Measurements from ENCODE around the gene TMEM218. TPM values are rescaled to one million over a fixed set of nuclear protein-coding genes. Genes with fewer than 3 reads are reported as not detected.

Gene TMEM218
- total and polyA plus RNA-seq, 10 of the 15 experiments (the other 5 are each of a cell fraction or from before 2014, with no cell fraction given), result 11.2 to 50.3 (median 28.8) TPM

DNA sequence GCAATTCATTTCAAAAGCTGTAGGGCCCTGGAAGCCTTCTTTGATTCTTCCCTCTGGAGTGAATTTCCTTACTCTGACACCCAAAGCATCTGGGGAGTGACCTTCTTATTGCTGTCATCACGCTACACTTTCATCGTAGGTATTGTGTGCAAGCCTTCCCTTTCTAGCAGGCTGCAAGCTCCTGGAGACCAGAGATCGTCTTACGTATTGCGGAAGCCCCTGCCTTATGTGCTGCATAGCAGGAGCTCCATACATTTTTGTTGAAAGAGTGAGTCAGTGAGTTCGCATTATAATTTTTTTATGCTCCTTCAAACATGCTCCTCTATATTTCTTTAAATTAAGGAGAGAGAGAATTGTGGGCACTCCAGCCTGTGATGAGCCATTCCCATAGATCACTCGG, 21.2 kb upstream of the TMEM218 start:
- TF ChIP-seq FOXM1 (IDR thresholded peaks at IDR 0.05; ENCODE audit: low read depth, low read length) (no peak), SPI1 (IDR thresholded peaks at IDR 0.05; ENCODE audit: borderline replicate concordance, insufficient read depth, low read depth, low read length) (no peak), TBL1XR1 (IDR thresholded peaks at IDR 0.05; ENCODE audit: low read depth, low read length) (no peak)
- TF ChIP-seq, protein P1, sequence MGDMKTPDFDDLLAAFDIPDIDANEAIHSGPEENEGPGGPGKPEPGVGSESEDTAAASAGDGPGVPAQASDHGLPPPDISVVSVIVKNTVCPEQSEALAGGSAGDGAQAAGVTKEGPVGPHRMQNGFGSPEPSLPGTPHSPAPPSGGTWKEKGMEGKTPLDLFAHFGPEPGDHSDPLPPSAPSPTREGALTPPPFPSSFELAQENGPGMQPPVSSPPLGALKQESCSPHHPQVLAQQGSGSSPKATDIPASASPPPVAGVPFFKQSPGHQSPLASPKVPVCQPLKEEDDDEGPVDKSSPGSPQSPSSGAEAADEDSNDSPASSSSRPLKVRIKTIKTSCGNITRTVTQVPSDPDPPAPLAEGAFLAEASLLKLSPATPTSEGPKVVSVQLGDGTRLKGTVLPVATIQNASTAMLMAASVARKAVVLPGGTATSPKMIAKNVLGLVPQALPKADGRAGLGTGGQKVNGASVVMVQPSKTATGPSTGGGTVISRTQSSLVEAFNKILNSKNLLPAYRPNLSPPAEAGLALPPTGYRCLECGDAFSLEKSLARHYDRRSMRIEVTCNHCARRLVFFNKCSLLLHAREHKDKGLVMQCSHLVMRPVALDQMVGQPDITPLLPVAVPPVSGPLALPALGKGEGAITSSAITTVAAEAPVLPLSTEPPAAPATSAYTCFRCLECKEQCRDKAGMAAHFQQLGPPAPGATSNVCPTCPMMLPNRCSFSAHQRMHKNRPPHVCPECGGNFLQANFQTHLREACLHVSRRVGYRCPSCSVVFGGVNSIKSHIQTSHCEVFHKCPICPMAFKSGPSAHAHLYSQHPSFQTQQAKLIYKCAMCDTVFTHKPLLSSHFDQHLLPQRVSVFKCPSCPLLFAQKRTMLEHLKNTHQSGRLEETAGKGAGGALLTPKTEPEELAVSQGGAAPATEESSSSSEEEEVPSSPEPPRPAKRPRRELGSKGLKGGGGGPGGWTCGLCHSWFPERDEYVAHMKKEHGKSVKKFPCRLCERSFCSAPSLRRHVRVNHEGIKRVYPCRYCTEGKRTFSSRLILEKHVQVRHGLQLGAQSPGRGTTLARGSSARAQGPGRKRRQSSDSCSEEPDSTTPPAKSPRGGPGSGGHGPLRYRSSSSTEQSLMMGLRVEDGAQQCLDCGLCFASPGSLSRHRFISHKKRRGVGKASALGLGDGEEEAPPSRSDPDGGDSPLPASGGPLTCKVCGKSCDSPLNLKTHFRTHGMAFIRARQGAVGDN (IDR thresholded peaks at IDR 0.05), result no peak
- TF ChIP-seq, protein P2, sequence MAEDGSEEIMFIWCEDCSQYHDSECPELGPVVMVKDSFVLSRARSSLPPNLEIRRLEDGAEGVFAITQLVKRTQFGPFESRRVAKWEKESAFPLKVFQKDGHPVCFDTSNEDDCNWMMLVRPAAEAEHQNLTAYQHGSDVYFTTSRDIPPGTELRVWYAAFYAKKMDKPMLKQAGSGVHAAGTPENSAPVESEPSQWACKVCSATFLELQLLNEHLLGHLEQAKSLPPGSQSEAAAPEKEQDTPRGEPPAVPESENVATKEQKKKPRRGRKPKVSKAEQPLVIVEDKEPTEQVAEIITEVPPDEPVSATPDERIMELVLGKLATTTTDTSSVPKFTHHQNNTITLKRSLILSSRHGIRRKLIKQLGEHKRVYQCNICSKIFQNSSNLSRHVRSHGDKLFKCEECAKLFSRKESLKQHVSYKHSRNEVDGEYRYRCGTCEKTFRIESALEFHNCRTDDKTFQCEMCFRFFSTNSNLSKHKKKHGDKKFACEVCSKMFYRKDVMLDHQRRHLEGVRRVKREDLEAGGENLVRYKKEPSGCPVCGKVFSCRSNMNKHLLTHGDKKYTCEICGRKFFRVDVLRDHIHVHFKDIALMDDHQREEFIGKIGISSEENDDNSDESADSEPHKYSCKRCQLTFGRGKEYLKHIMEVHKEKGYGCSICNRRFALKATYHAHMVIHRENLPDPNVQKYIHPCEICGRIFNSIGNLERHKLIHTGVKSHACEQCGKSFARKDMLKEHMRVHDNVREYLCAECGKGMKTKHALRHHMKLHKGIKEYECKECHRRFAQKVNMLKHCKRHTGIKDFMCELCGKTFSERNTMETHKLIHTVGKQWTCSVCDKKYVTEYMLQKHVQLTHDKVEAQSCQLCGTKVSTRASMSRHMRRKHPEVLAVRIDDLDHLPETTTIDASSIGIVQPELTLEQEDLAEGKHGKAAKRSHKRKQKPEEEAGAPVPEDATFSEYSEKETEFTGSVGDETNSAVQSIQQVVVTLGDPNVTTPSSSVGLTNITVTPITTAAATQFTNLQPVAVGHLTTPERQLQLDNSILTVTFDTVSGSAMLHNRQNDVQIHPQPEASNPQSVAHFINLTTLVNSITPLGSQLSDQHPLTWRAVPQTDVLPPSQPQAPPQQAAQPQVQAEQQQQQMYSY (CRISPR knock-in tag; IDR thresholded peaks at IDR 0.05), result no peak
- in situ Hi-C loops (cut with MboI) (no loop called here), intact Hi-C loops (cut with micrococcal nuclease; ENCODE audit: unreplicated experiment) (no loop called here)
- ChIA-PET POLR2A (no interaction called here), CTCF (interaction anchor here (1.0 to 1.2 kb wide), 2 partner anchors 8 to 168 kb away, joined by 3 read pairs; no protein-coding TSS in a partner anchor), RAD21 (ENCODE audit: unreplicated experiment) (interaction anchor here (1.2 kb wide), 1 partner anchor 10 kb away, joined by 3 read pairs; no protein-coding TSS in a partner anchor), SMC1A (ENCODE audit: uncharacterized antibody, unreplicated experiment) (interaction anchor here (0.9 kb wide), 1 partner anchor 21 kb away, joined by 3 read pairs; no protein-coding TSS in a partner anchor)
- no peak overlapping the region for H3K4me3 ChIP-seq
- H3K79me2 ChIP-seq (ENCODE audit: control insufficient read depth, insufficient read depth, low read length), result no peaks in the 10 kb centered on the region
- H3K4me2 ChIP-seq (ENCODE audit: control insufficient read depth, insufficient read depth), result no peak overlapping the region
- H3K9ac ChIP-seq (ENCODE audit: control insufficient read depth, insufficient read depth, low read length), result no peak overlapping the region
- H2AFZ ChIP-seq (ENCODE audit: control insufficient read depth, low read depth, low read length), result no peak overlapping the region
- no peak overlapping the region for H3K27ac ChIP-seq (ENCODE audit: control insufficient read depth, insufficient read depth)
- no peak for ATAC-seq
- H3K9me3 ChIP-seq (replicated peaks; ENCODE audit: control insufficient read depth, insufficient read depth, low read length), result no peaks in the 10 kb centered on the region
- DNase-seq (ENCODE audit: low read depth, low spot score), result no peak
- no peak for FAIRE-seq
- 59% methylated on average over 7 of the region's 7 CpGs for WGBS (ENCODE audit: insufficient coverage, insufficient replicate concordance, low lambda C conversion rate, missing lambda C conversion rate)
- no peaks in the 10 kb centered on the region for H3K4me1 ChIP-seq (ENCODE audit: control insufficient read depth, insufficient read depth, low read length)
- H3K36me3 ChIP-seq (ENCODE audit: control insufficient read depth in 2 of 2, insufficient read depth in 2 of 2, low read length in 1 of 2), result no peaks in the 10 kb centered on the region
- BruUV-seq (replicated peaks), result no TSS peak
- H3K27me3 ChIP-seq (replicated peaks in 1 of 2; ENCODE audit: control insufficient read depth in 2 of 2, insufficient read depth in 2 of 2, low read length in 1 of 2), result no peaks in the 10 kb centered on the region
- no peaks in the 10 kb centered on the region for H4K20me1 ChIP-seq (ENCODE audit: control insufficient read depth, insufficient read depth)
